ENCODE measurements around the gene GCFC2.
"Not testable (repeated sequence)": the region's sequence is repeated elsewhere in the genome, so short reads cannot be mapped to it uniquely, and the experiment has no call there.

GCFC2 gene

GRCh38 chr2:75710577-75711253 lies at the start of gene GCFC2:
Gene GCFC2 (minus strand): TSS chr2:75710915. CDS start chr2:75710855, 60 bp downstream.
- peak; percentile 86 for DNase-seq

- peak; percentile 19 for DNase-seq
Measured at GRCh38 chr2:75752828-75753227, 42.1 kb upstream of the GCFC2 start.

GRCh38 chr2:75751824-75752468 lies 41.2 kb upstream of the GCFC2 start:
- DNase-seq, result no peak

GRCh38 chr2:75751360-75751759 lies 40.6 kb upstream of the GCFC2 start:
- no peak for DNase-seq

GRCh38 chr2:75737961-75738360 lies 27.2 kb upstream of the GCFC2 start:
- DNase-seq, result no peak

GRCh38 chr2:75736276-75736675 lies 25.6 kb upstream of the GCFC2 start:
- DNase-seq, result no peak

- peak; percentile 16 for DNase-seq
Measured at GRCh38 chr2:75729861-75730260, 19.1 kb upstream of the GCFC2 start.

- DNase-seq, result no peak
Measured at GRCh38 chr2:75728614-75729419, 18.1 kb upstream of the GCFC2 start.

- DNase-seq, result no peak
Measured at GRCh38 chr2:75722687-75723086, 12.0 kb upstream of the GCFC2 start.

GRCh38 chr2:75720525-75720924 lies 9.8 kb upstream of the GCFC2 start:
- DNase-seq, result no peak

GRCh38 chr2:75719616-75720015 lies 8.9 kb upstream of the GCFC2 start:
- DNase-seq, result no peak

GRCh38 chr2:75716406-75716805 lies 5.7 kb upstream of the GCFC2 start:
- no peak for DNase-seq

GRCh38 chr2:75711590-75711989 lies 875 bp upstream of the GCFC2 start:
- DNase-seq, result not testable (repeated sequence)

- DNase-seq, result no peak
Measured at GRCh38 chr2:75710220-75710576, 517 bp downstream of the GCFC2 start.

- DNase-seq, result no peak
Measured at GRCh38 chr2:75709297-75709696, 1.4 kb downstream of the GCFC2 start.

GRCh38 chr2:75707901-75708300 lies 2.8 kb downstream of the GCFC2 start:
- no peak for DNase-seq

- no peak for DNase-seq
Measured at GRCh38 chr2:75705921-75706320, 4.8 kb downstream of the GCFC2 start.

- DNase-seq, result no peak
Measured at GRCh38 chr2:75703589-75704287, 7.0 kb downstream of the GCFC2 start.

- no peak for DNase-seq
Measured at GRCh38 chr2:75702593-75702992, 8.1 kb downstream of the GCFC2 start.

GRCh38 chr2:75698918-75699317 lies 11.8 kb downstream of the GCFC2 start:
- no peak for DNase-seq

GRCh38 chr2:75688196-75688595 lies 22.5 kb downstream of the GCFC2 start:
- DNase-seq, result no peak

- DNase-seq, result not testable (repeated sequence)
Measured at GRCh38 chr2:75683430-75683829, 27.3 kb downstream of the GCFC2 start.

GRCh38 chr2:75680402-75680801 lies 30.3 kb downstream of the GCFC2 start:
- no peak for DNase-seq

Measured in NCI-H146 (cell line).